T-helper 2 cell treated with Interferon-gamma antibody and Interleukin-4, amounts not matched to agents 5 μg/mL and 100 μg/mL, for 36 hours (primary cell): ENCODE measurements around the gene SERINC3.

Experiments
- DNase-seq: peaks from one replicate; pipeline ENCODE4 v3.0.0; 2021; ENCODE audit warnings: low spot score
- H3K27ac Mint-ChIP-seq: one replicate; pipeline ENCODE4 v1.8.0; 2021; ENCODE audit warnings: mild to moderate bottlenecking, mixed read lengths
- H3K27me3 Mint-ChIP-seq: one replicate; pipeline ENCODE4 v1.8.0; 2021; ENCODE audit warnings: low read depth, mixed read lengths
- H3K36me3 Mint-ChIP-seq: one replicate; pipeline ENCODE4 v1.8.0; 2021; ENCODE audit warnings: low read depth, mixed read lengths
- H3K4me1 Mint-ChIP-seq: one replicate; pipeline ENCODE4 v1.8.0; 2021; ENCODE audit warnings: low read depth, mixed read lengths
- H3K4me3 Mint-ChIP-seq: one replicate; pipeline ENCODE4 v1.8.0; 2022; ENCODE audit warnings: mild to moderate bottlenecking, moderate library complexity, mixed read lengths
- H3K9me3 Mint-ChIP-seq: one replicate; pipeline ENCODE4 v1.8.0; 2021; ENCODE audit warnings: mixed read lengths

The SERINC3 gene

GRCh38 chr20:44460795-44461141 lies 61.1 kb downstream of the SERINC3 start:
- Mint-ChIP-seq H3K27me3 (no peaks in the 10 kb centered on the region), H3K4me1 (no peaks in the 10 kb centered on the region), H3K27ac (no peak overlapping the region), H3K9me3 (no peaks in the 10 kb centered on the region), H3K4me3 (no peak overlapping the region), H3K36me3 (no peaks in the 10 kb centered on the region)
- no peak for DNase-seq

- Mint-ChIP-seq H3K4me3 (no peak overlapping the region), H3K9me3 (no peaks in the 10 kb centered on the region), H3K27me3 (no peaks in the 10 kb centered on the region), H3K27ac (no peak overlapping the region), H3K4me1 (no peaks in the 10 kb centered on the region), H3K36me3 (no peaks in the 10 kb centered on the region)
- DNase-seq = no peak
Measured at GRCh38 chr20:44459271-44459670, 62.6 kb downstream of the SERINC3 start.

- H3K27me3 Mint-ChIP-seq = no peaks in the 10 kb centered on the region
- H3K4me3 Mint-ChIP-seq = no peak overlapping the region
- no peaks in the 10 kb centered on the region for H3K36me3 Mint-ChIP-seq
- H3K4me1 Mint-ChIP-seq = no peaks in the 10 kb centered on the region
- no peaks in the 10 kb centered on the region for H3K9me3 Mint-ChIP-seq
- no peak overlapping the region for H3K27ac Mint-ChIP-seq
- DNase-seq = no peak
Measured at GRCh38 chr20:44457016-44457415, 64.9 kb downstream of the SERINC3 start.

GRCh38 chr20:44456611-44457010 lies 65.3 kb downstream of the SERINC3 start:
- no peak overlapping the region for H3K4me3 Mint-ChIP-seq
- no peaks in the 10 kb centered on the region for H3K36me3 Mint-ChIP-seq
- H3K27me3 Mint-ChIP-seq = no peaks in the 10 kb centered on the region
- no peak overlapping the region for H3K27ac Mint-ChIP-seq
- H3K4me1 Mint-ChIP-seq = no peaks in the 10 kb centered on the region
- no peaks in the 10 kb centered on the region for H3K9me3 Mint-ChIP-seq
- DNase-seq = no peak

GRCh38 chr20:44455126-44455525 lies 66.7 kb downstream of the SERINC3 start:
- H3K4me1 Mint-ChIP-seq = no peaks in the 10 kb centered on the region
- no peak overlapping the region for H3K27ac Mint-ChIP-seq
- H3K9me3 Mint-ChIP-seq = no peaks in the 10 kb centered on the region
- DNase-seq = no peak
- no peak overlapping the region for H3K4me3 Mint-ChIP-seq
- no peaks in the 10 kb centered on the region for H3K36me3 Mint-ChIP-seq
- no peaks in the 10 kb centered on the region for H3K27me3 Mint-ChIP-seq

GRCh38 chr20:44454306-44454963 lies 67.4 kb downstream of the SERINC3 start:
- H3K9me3 Mint-ChIP-seq = no peaks in the 10 kb centered on the region
- H3K4me1 Mint-ChIP-seq = no peaks in the 10 kb centered on the region
- no peaks in the 10 kb centered on the region for H3K27me3 Mint-ChIP-seq
- no peak overlapping the region for H3K27ac Mint-ChIP-seq
- H3K4me3 Mint-ChIP-seq = no peak overlapping the region
- H3K36me3 Mint-ChIP-seq = no peaks in the 10 kb centered on the region
- DNase-seq = no peak

GRCh38 chr20:44450903-44451450 lies 70.9 kb downstream of the SERINC3 start:
- H3K27me3 Mint-ChIP-seq = peaks cover 3% of the 10 kb centered on the region
- no peak overlapping the region for H3K27ac Mint-ChIP-seq
- no peak for DNase-seq
- H3K9me3 Mint-ChIP-seq = no peaks in the 10 kb centered on the region
- H3K36me3 Mint-ChIP-seq = no peaks in the 10 kb centered on the region
- no peaks in the 10 kb centered on the region for H3K4me1 Mint-ChIP-seq
- H3K4me3 Mint-ChIP-seq = no peak overlapping the region

- H3K4me3 Mint-ChIP-seq = no peak overlapping the region
- no peak overlapping the region for H3K27ac Mint-ChIP-seq
- peaks cover 5% of the 10 kb centered on the region for H3K27me3 Mint-ChIP-seq
- no peaks in the 10 kb centered on the region for H3K4me1 Mint-ChIP-seq
- no peak for DNase-seq
- H3K36me3 Mint-ChIP-seq = no peaks in the 10 kb centered on the region
- no peaks in the 10 kb centered on the region for H3K9me3 Mint-ChIP-seq
Measured at GRCh38 chr20:44450281-44450889, 71.5 kb downstream of the SERINC3 start.

GRCh38 chr20:44449864-44450263 lies 72.0 kb downstream of the SERINC3 start:
- Mint-ChIP-seq H3K4me3 (no peak overlapping the region), H3K4me1 (no peaks in the 10 kb centered on the region), H3K36me3 (no peaks in the 10 kb centered on the region), H3K27ac (no peak overlapping the region), H3K27me3 (peaks cover 5% of the 10 kb centered on the region), H3K9me3 (no peaks in the 10 kb centered on the region)
- no peak for DNase-seq

GRCh38 chr20:44448753-44449546 lies 72.9 kb downstream of the SERINC3 start:
- no peak for DNase-seq
- Mint-ChIP-seq H3K4me3 (no peak overlapping the region), H3K36me3 (no peaks in the 10 kb centered on the region), H3K27me3 (peaks cover 5% of the 10 kb centered on the region), H3K9me3 (no peaks in the 10 kb centered on the region), H3K27ac (no peak overlapping the region), H3K4me1 (no peaks in the 10 kb centered on the region)

GRCh38 chr20:44447827-44448419 lies 73.9 kb downstream of the SERINC3 start:
- Mint-ChIP-seq H3K4me1 (no peaks in the 10 kb centered on the region), H3K4me3 (no peak overlapping the region), H3K27ac (no peak overlapping the region)

More at GRCh38 chr20:44447827-44448419, 73.9 kb downstream of the SERINC3 start:
- Mint-ChIP-seq H3K9me3 (no peaks in the 10 kb centered on the region), H3K36me3 (no peaks in the 10 kb centered on the region), H3K27me3 (peaks cover 5% of the 10 kb centered on the region)
- DNase-seq = no peak
